HG03521 (cell line): Measurements from ENCODE around the gene CARHSP1.
"Not testable (repeated sequence)": the region's sequence is repeated elsewhere in the genome, so short reads cannot be mapped to it uniquely, and the experiment has no call there.

ENCODE experiments used
- ATAC-seq: cut with Tn5 transposase; IDR thresholded peaks from one replicate; pipeline ENCODE4 v1.9.1; 2021; ENCODE audit warnings: mild to moderate bottlenecking, moderate library complexity; ENCODE audit not compliant: unreplicated experiment

CARHSP1 gene

GRCh38 chr16:8858994-8859912, 9.6 kb downstream of the CARHSP1 start:
- ATAC-seq: no peak

GRCh38 chr16:8855972-8856371, 12.8 kb downstream of the CARHSP1 start:
- no peak for ATAC-seq

GRCh38 chr16:8855051-8855786, 13.6 kb downstream of the CARHSP1 start:
- ATAC-seq: no peak

GRCh38 chr16:8854298-8854948, 14.4 kb downstream of the CARHSP1 start:
- ATAC-seq: no peak

- ATAC-seq: no peak
These were observed 15.2 kb downstream of the CARHSP1 start for GRCh38 chr16:8853611-8854010.

GRCh38 chr16:8853150-8853549, 15.7 kb downstream of the CARHSP1 start:
- no peak for ATAC-seq

- no peak for ATAC-seq
These were observed 16.3 kb downstream of the CARHSP1 start for GRCh38 chr16:8852534-8852933.

- ATAC-seq: no peak
These were observed 16.9 kb downstream of the CARHSP1 start for GRCh38 chr16:8851761-8852403.

- ATAC-seq: no peak
These were observed 18.4 kb downstream of the CARHSP1 start for GRCh38 chr16:8850279-8850885.

- no peak for ATAC-seq
These were observed 19.3 kb downstream of the CARHSP1 start for GRCh38 chr16:8849411-8850011.

GRCh38 chr16:8848939-8849391, 19.8 kb downstream of the CARHSP1 start:
- ATAC-seq: no peak

GRCh38 chr16:8848231-8848938, 20.4 kb downstream of the CARHSP1 start:
- ATAC-seq: no peak

GRCh38 chr16:8847623-8848022, 21.2 kb downstream of the CARHSP1 start:
- no peak for ATAC-seq

GRCh38 chr16:8847145-8847544, 21.7 kb downstream of the CARHSP1 start:
- no peak for ATAC-seq

- ATAC-seq: no peak
These were observed 22.3 kb downstream of the CARHSP1 start for GRCh38 chr16:8846401-8846932.

GRCh38 chr16:8845699-8846298, 23.0 kb downstream of the CARHSP1 start:
- no peak for ATAC-seq

- ATAC-seq: not testable (repeated sequence)
These were observed 25.5 kb downstream of the CARHSP1 start for GRCh38 chr16:8843296-8843695.

GRCh38 chr16:8842016-8842415, 26.8 kb downstream of the CARHSP1 start:
- not testable (repeated sequence) for ATAC-seq

GRCh38 chr16:8837594-8837993, 31.2 kb downstream of the CARHSP1 start:
- not testable (repeated sequence) for ATAC-seq
